NCI-H128 (cell line): ENCODE results near the gene FAM180B.
A peak's percentile ranks its signal among the peaks of the same experiment; 100 is the strongest.

ENCODE experiments used
- DNase-seq: peaks from one replicate; lab custom pipeline; 2025; ENCODE audit not compliant: unreplicated experiment; lab: John Stamatoyannopoulos, UW

The FAM180B gene

GRCh38 chr11:47566149-47566698 lies 20.3 kb upstream of the FAM180B start:
- DNase-seq: no peak

GRCh38 chr11:47569646-47570045 lies 16.8 kb upstream of the FAM180B start:
- DNase-seq: no peak

- no peak for DNase-seq
Measured at GRCh38 chr11:47570651-47571356, 15.7 kb upstream of the FAM180B start.

- DNase-seq: no peak
Measured at GRCh38 chr11:47571357-47571729, 15.1 kb upstream of the FAM180B start.

GRCh38 chr11:47571895-47572294 lies 14.6 kb upstream of the FAM180B start:
- no peak for DNase-seq

- peak; percentile 23 for DNase-seq
Measured at GRCh38 chr11:47572715-47573255, 13.7 kb upstream of the FAM180B start.

GRCh38 chr11:47573321-47573720 lies 13.2 kb upstream of the FAM180B start:
- DNase-seq: no peak

- DNase-seq: no peak
Measured at GRCh38 chr11:47577460-47578041, 8.9 kb upstream of the FAM180B start.

- peak; percentile 93 for DNase-seq
Measured at GRCh38 chr11:47578524-47579494, 7.7 kb upstream of the FAM180B start, which contains the start of the genes KBTBD4 and NDUFS3. Gene KBTBD4 (minus strand): TSS chr11:47578970. CDS start chr11:47578951, 19 bp downstream. Gene NDUFS3 (plus strand): TSS chr11:47579074. CDS start chr11:47579092, 18 bp downstream.

GRCh38 chr11:47583844-47584243 lies 2.6 kb upstream of the FAM180B start:
- DNase-seq: no peak

- DNase-seq: no peak
Measured at GRCh38 chr11:47587039-47587716, 700 bp downstream of the FAM180B start.

GRCh38 chr11:47587723-47588326 lies 1.3 kb downstream of the FAM180B start:
- DNase-seq: no peak

- no peak for DNase-seq
Measured at GRCh38 chr11:47589118-47589517, 2.6 kb downstream of the FAM180B start.

- no peak for DNase-seq
Measured at GRCh38 chr11:47589584-47589976, 3.1 kb downstream of the FAM180B start.

- DNase-seq: no peak
Measured at GRCh38 chr11:47589977-47590861, 3.7 kb downstream of the FAM180B start.

- no peak for DNase-seq
Measured at GRCh38 chr11:47591764-47592163, 5.3 kb downstream of the FAM180B start.

- DNase-seq: no peak
Measured at GRCh38 chr11:47592251-47592650, 5.8 kb downstream of the FAM180B start.

GRCh38 chr11:47592970-47593369 lies 6.5 kb downstream of the FAM180B start:
- no peak for DNase-seq

- DNase-seq: no peak
Measured at GRCh38 chr11:47593492-47593933, 7.0 kb downstream of the FAM180B start.
